ENCODE results near the gene CCDC57.

CCDC57 gene

GRCh38 chr17:82080789-82081464 lies 131.7 kb downstream of the CCDC57 start:
- DNase-seq (ENCODE audit: low spot score) = no peak

GRCh38 chr17:82080048-82080788 lies 132.4 kb downstream of the CCDC57 start:
- DNase-seq (ENCODE audit: low spot score) = no peak

GRCh38 chr17:82079001-82079677 lies 133.5 kb downstream of the CCDC57 start:
- DNase-seq (ENCODE audit: low spot score) = no peak

- DNase-seq (ENCODE audit: low spot score) = no peak
Observed at GRCh38 chr17:82078433-82078832, 134.2 kb downstream of the CCDC57 start.

GRCh38 chr17:82077617-82078358 lies 134.9 kb downstream of the CCDC57 start:
- DNase-seq (ENCODE audit: low spot score) = no peak

GRCh38 chr17:82076785-82077591 lies 135.7 kb downstream of the CCDC57 start:
- no peak for DNase-seq (ENCODE audit: low spot score)

- DNase-seq (ENCODE audit: low spot score) = no peak
Observed at GRCh38 chr17:82076018-82076784, 136.4 kb downstream of the CCDC57 start.

- no peak for DNase-seq (ENCODE audit: low spot score)
Observed at GRCh38 chr17:82073446-82073845, 139.2 kb downstream of the CCDC57 start.

- DNase-seq (ENCODE audit: low spot score) = no peak
Observed at GRCh38 chr17:82072827-82073226, 139.8 kb downstream of the CCDC57 start.

GRCh38 chr17:82070611-82071010 lies 142.0 kb downstream of the CCDC57 start:
- DNase-seq (ENCODE audit: low spot score) = no peak

GRCh38 chr17:82065638-82066303 lies 146.9 kb downstream of the CCDC57 start, which contains the start of gene DUS1L:
Gene DUS1L, minus strand, starts transcription at chr17:82065804. Its CDS starts 745 bp downstream, at chr17:82065059.
- peak; percentile 70 for DNase-seq (ENCODE audit: low spot score)

- no peak for DNase-seq (ENCODE audit: low spot score)
Observed at GRCh38 chr17:82065193-82065637, 147.4 kb downstream of the CCDC57 start.

GRCh38 chr17:82064433-82065192 lies 148.0 kb downstream of the CCDC57 start:
- DNase-seq (ENCODE audit: low spot score) = no peak

GRCh38 chr17:82063424-82064415 lies 148.9 kb downstream of the CCDC57 start:
- no peak for DNase-seq (ENCODE audit: low spot score)

GRCh38 chr17:82062984-82063368 lies 149.7 kb downstream of the CCDC57 start:
- no peak for DNase-seq (ENCODE audit: low spot score)

- no peak for DNase-seq (ENCODE audit: low spot score)
Observed at GRCh38 chr17:82062076-82062983, 150.3 kb downstream of the CCDC57 start.

Data from hematopoietic multipotent progenitor cell treated with erythropoietin and hydrocortisone succinate and interleukin-3 and kit ligand, for 15 days (in vitro differentiated cells).